ENCODE measurements around the gene RAD9A. TPM values are rescaled to one million over a fixed set of nuclear protein-coding genes. Genes with fewer than 3 reads are reported as not detected.

RAD9A gene
- total RNA-seq, 1 experiment from 2014 or later, result 26.9 TPM

GRCh38 chr11:67404515-67405195 lies 12.9 kb downstream of the RAD9A start:
- Mint-ChIP-seq H3K27me3 (ENCODE audit: unreplicated experiment) (no peaks in the 10 kb centered on the region), H3K36me3 (ENCODE audit: insufficient read depth, unreplicated experiment) (peaks cover 20% of the 10 kb centered on the region), H3K4me3 (ENCODE audit: low read depth, unreplicated experiment) (no peak overlapping the region), H3K4me1 (ENCODE audit: low read depth, unreplicated experiment) (no peaks in the 10 kb centered on the region), H3K9me3 (ENCODE audit: low read depth, unreplicated experiment) (no peaks in the 10 kb centered on the region), H3K27ac (ENCODE audit: unreplicated experiment) (no peak overlapping the region)
- BruUV-seq (replicated peaks), result no TSS peak
- CTCF ChIA-PET, result no interaction called here
- TF ChIP-seq CTCF (IDR thresholded peaks at IDR 0.05; ENCODE audit: unreplicated experiment), result no peak
- DNase-seq, result no peak
- intact Hi-C loops (cut with micrococcal nuclease; ENCODE audit: unreplicated experiment), result no loop called here

GRCh38 chr11:67405196-67405567 lies 13.4 kb downstream of the RAD9A start:
- Mint-ChIP-seq H3K4me1 (ENCODE audit: low read depth, unreplicated experiment) (no peaks in the 10 kb centered on the region), H3K27me3 (ENCODE audit: unreplicated experiment) (peaks cover under 1% of the 10 kb centered on the region), H3K9me3 (ENCODE audit: low read depth, unreplicated experiment) (no peaks in the 10 kb centered on the region), H3K27ac (ENCODE audit: unreplicated experiment) (no peak overlapping the region), H3K36me3 (ENCODE audit: insufficient read depth, unreplicated experiment) (peaks cover 19% of the 10 kb centered on the region), H3K4me3 (ENCODE audit: low read depth, unreplicated experiment) (no peak overlapping the region)
- CTCF ChIA-PET, result no interaction called here
- intact Hi-C loops (cut with micrococcal nuclease; ENCODE audit: unreplicated experiment), result no loop called here
- TF ChIP-seq CTCF (IDR thresholded peaks at IDR 0.05; ENCODE audit: unreplicated experiment), result no peak
- no TSS peak for BruUV-seq (replicated peaks)
- DNase-seq, result no peak

- H3K4me1 Mint-ChIP-seq (ENCODE audit: low read depth, unreplicated experiment), result no peaks in the 10 kb centered on the region
- DNase-seq, result no peak
- peaks cover 7% of the 10 kb centered on the region for H3K27me3 Mint-ChIP-seq (ENCODE audit: unreplicated experiment)
- no peak overlapping the region for H3K27ac Mint-ChIP-seq (ENCODE audit: unreplicated experiment)
- TF ChIP-seq CTCF (IDR thresholded peaks at IDR 0.05; ENCODE audit: unreplicated experiment), result no peak
- H3K9me3 Mint-ChIP-seq (ENCODE audit: low read depth, unreplicated experiment), result no peaks in the 10 kb centered on the region
- intact Hi-C loops (cut with micrococcal nuclease; ENCODE audit: unreplicated experiment), result no loop called here
- peaks cover 13% of the 10 kb centered on the region for H3K36me3 Mint-ChIP-seq (ENCODE audit: insufficient read depth, unreplicated experiment)
- no peak overlapping the region for H3K4me3 Mint-ChIP-seq (ENCODE audit: low read depth, unreplicated experiment)
- BruUV-seq (replicated peaks), result no TSS peak
- CTCF ChIA-PET, result no interaction called here
Observed at GRCh38 chr11:67405688-67406339, 14.0 kb downstream of the RAD9A start.

GRCh38 chr11:67406420-67406968 lies 14.7 kb downstream of the RAD9A start:
- no peaks in the 10 kb centered on the region for H3K4me1 Mint-ChIP-seq (ENCODE audit: low read depth, unreplicated experiment)
- H3K36me3 Mint-ChIP-seq (ENCODE audit: insufficient read depth, unreplicated experiment), result peaks cover 10% of the 10 kb centered on the region
- no peak for DNase-seq
- H3K4me3 Mint-ChIP-seq (ENCODE audit: low read depth, unreplicated experiment), result no peak overlapping the region
- peaks cover 14% of the 10 kb centered on the region for H3K27me3 Mint-ChIP-seq (ENCODE audit: unreplicated experiment)
- BruUV-seq (replicated peaks), result no TSS peak
- no peaks in the 10 kb centered on the region for H3K9me3 Mint-ChIP-seq (ENCODE audit: low read depth, unreplicated experiment)
- no peak for TF ChIP-seq CTCF (IDR thresholded peaks at IDR 0.05; ENCODE audit: unreplicated experiment)
- H3K27ac Mint-ChIP-seq (ENCODE audit: unreplicated experiment), result no peak overlapping the region
- CTCF ChIA-PET, result no interaction called here
- intact Hi-C loops (cut with micrococcal nuclease; ENCODE audit: unreplicated experiment), result no loop called here
